DOHH2 (cell line): ENCODE measurements around the gene THSD7A.

Source experiments
- EZH2phosphoT487 ChIP-seq: fragments of 200-600 bp; sonication (generic); IDR thresholded peaks from 2 replicates; pipeline ENCODE4 v1.6.1; 2017; ENCODE audit warnings: borderline replicate concordance, mild to moderate bottlenecking, antibody characterized with exemption, low read length, moderate library complexity, mixed read lengths
- TF ChIP-seq, protein P1 (sequence below): fragments of 200-600 bp; sonication (generic); IDR thresholded peaks from one replicate; pipeline ENCODE4 v1.5.1; 2014; ENCODE audit warnings: antibody characterized with exemption, mild to moderate bottlenecking, low read depth, low read length; ENCODE audit not compliant: poor library complexity, severe bottlenecking

DNA sequence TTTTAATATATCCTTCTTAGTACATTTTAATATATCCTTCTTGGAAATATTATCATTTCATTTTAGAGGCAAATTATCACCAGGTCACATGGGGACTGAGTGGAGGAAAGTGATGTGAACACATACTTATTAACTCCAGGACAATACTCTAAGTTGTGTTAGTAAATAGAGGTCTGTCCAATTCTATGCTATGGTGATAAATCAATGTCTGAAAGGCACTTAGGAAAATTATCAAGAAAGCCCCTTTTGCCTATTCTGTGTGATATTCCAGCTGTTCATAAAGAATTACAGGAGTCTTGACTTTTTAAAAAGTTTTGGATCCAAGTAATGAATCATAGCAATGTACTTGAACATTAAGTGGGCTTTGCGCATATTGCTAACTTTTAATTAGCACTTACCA lies 88.5 kb downstream of the THSD7A start:
- TF ChIP-seq, protein P1, sequence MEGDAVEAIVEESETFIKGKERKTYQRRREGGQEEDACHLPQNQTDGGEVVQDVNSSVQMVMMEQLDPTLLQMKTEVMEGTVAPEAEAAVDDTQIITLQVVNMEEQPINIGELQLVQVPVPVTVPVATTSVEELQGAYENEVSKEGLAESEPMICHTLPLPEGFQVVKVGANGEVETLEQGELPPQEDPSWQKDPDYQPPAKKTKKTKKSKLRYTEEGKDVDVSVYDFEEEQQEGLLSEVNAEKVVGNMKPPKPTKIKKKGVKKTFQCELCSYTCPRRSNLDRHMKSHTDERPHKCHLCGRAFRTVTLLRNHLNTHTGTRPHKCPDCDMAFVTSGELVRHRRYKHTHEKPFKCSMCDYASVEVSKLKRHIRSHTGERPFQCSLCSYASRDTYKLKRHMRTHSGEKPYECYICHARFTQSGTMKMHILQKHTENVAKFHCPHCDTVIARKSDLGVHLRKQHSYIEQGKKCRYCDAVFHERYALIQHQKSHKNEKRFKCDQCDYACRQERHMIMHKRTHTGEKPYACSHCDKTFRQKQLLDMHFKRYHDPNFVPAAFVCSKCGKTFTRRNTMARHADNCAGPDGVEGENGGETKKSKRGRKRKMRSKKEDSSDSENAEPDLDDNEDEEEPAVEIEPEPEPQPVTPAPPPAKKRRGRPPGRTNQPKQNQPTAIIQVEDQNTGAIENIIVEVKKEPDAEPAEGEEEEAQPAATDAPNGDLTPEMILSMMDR: no peak
- no peak for TF ChIP-seq EZH2phosphoT487
